ENCODE data around the gene GRIN2C.

- TF ChIP-seq CTCF (IDR thresholded peaks at IDR 0.05; ENCODE audit: low read depth, low read length) (no peak), EZH2phosphoT487 (IDR thresholded peaks at IDR 0.05; ENCODE audit: low read depth) (no peak)
Observed at GRCh38 chr17:74892013-74892841, 32.5 kb upstream of the GRIN2C start.

Measured in OCI-LY3 (cell line).